Left lobe of liver (tissue), 2 donors: Measurements from ENCODE around the gene THOC1. TPM values are rescaled to one million over a fixed set of nuclear protein-coding genes. Genes with fewer than 3 reads are reported as not detected.

Source experiments
- ATAC-seq: fragments of 200-7000 bp; cut with Tn5 transposase; one replicate; pipeline ENCODE4 v1.9.1; 2020; ENCODE audit warnings: mild to moderate bottlenecking, moderate library complexity
- DNase-seq: peaks from one replicate; pipeline ENCODE4 v3.0.0-alpha.2; 2020; ENCODE audit warnings: low spot score
- total RNA-seq: library from RNA; stranded (reverse); gene quantifications from one replicate; pipeline ENCODE4 v1.2.1, GENCODE V29; 2021
- donor health status: DM: no; HTN: no; CAD: no; lungs with moderate emphysema.
- donor health status: DM: no; HTN: yes; CAD: no.

Gene THOC1
- total RNA-seq, 1 donor from 2014 or later: 8.9 TPM

GRCh38 chr18:285817-286216 lies 18.0 kb upstream of the THOC1 start:
- DNase-seq (no peak), ATAC-seq (no peak)

- ATAC-seq (peak; percentile 45), DNase-seq (no peak)
Observed at GRCh38 chr18:275486-275885, 7.6 kb upstream of the THOC1 start.

GRCh38 chr18:274313-274712 lies 6.5 kb upstream of the THOC1 start:
- DNase-seq: no peak
- no peak for ATAC-seq

- no peak for DNase-seq
Observed at GRCh38 chr18:273525-273924, 5.7 kb upstream of the THOC1 start.

GRCh38 chr18:272650-273049 lies 4.8 kb upstream of the THOC1 start:
- DNase-seq (no peak), ATAC-seq (no peak)

More at GRCh38 chr18:273525-273924, 5.7 kb upstream of the THOC1 start:
- ATAC-seq: no peak

- ATAC-seq (no peak), DNase-seq (no peak)
Observed at GRCh38 chr18:269480-270095, 1.7 kb upstream of the THOC1 start.

- DNase-seq (no peak), ATAC-seq (peak; percentile 35)
Observed at GRCh38 chr18:267380-267687, 513 bp downstream of the THOC1 start.

GRCh38 chr18:261398-262073 lies 6.3 kb downstream of the THOC1 start:
- DNase-seq (no peak), ATAC-seq (no peak)

- ATAC-seq: no peak
- no peak for DNase-seq
Observed at GRCh38 chr18:260547-260946, 7.3 kb downstream of the THOC1 start.

- ATAC-seq (no peak), DNase-seq (no peak)
Observed at GRCh38 chr18:255171-255570, 12.7 kb downstream of the THOC1 start.

- ATAC-seq (no peak), DNase-seq (no peak)
Observed at GRCh38 chr18:253121-253520, 14.7 kb downstream of the THOC1 start.

GRCh38 chr18:251572-251971 lies 16.3 kb downstream of the THOC1 start:
- no peak for ATAC-seq
- no peak for DNase-seq

GRCh38 chr18:250685-251084 lies 17.2 kb downstream of the THOC1 start:
- ATAC-seq (no peak), DNase-seq (no peak)

- DNase-seq: no peak
- ATAC-seq: no peak
Observed at GRCh38 chr18:248053-248452, 19.8 kb downstream of the THOC1 start.

GRCh38 chr18:245282-245847 lies 22.5 kb downstream of the THOC1 start:
- ATAC-seq (no peak), DNase-seq (no peak)

GRCh38 chr18:240175-240574 lies 27.7 kb downstream of the THOC1 start:
- no peak for DNase-seq
- ATAC-seq: no peak

- no peak for ATAC-seq
- no peak for DNase-seq
Observed at GRCh38 chr18:231563-231962, 36.3 kb downstream of the THOC1 start.

- ATAC-seq: no peak
Observed at GRCh38 chr18:228586-228985, 39.3 kb downstream of the THOC1 start.

GRCh38 chr18:227902-228301 lies 39.9 kb downstream of the THOC1 start:
- ATAC-seq (no peak), DNase-seq (no peak)

More at GRCh38 chr18:228586-228985, 39.3 kb downstream of the THOC1 start:
- no peak for DNase-seq

GRCh38 chr18:227374-227773 lies 40.5 kb downstream of the THOC1 start:
- DNase-seq (no peak), ATAC-seq (no peak)

- no peak for ATAC-seq
Observed at GRCh38 chr18:225745-226144, 42.1 kb downstream of the THOC1 start.

GRCh38 chr18:220708-221107 lies 47.1 kb downstream of the THOC1 start:
- DNase-seq: no peak
- no peak for ATAC-seq

More at GRCh38 chr18:225745-226144, 42.1 kb downstream of the THOC1 start:
- DNase-seq: no peak
